SK-N-MC (cell line): ENCODE results near the gene ZSCAN22.

ENCODE experiments used
- EZH2 ChIP-seq: fragments of 200-600 bp; sonication (generic); IDR thresholded peaks from one replicate; pipeline ENCODE4 v1.6.1; 2017; ENCODE audit warnings: antibody characterized with exemption
- POLR2AphosphoS5 ChIP-seq: IDR thresholded peaks from 2 replicates; pipeline ENCODE4 v1.6.1; 2012; ENCODE audit warnings: mild to moderate bottlenecking, low read depth, low read length, borderline replicate concordance

DNA sequence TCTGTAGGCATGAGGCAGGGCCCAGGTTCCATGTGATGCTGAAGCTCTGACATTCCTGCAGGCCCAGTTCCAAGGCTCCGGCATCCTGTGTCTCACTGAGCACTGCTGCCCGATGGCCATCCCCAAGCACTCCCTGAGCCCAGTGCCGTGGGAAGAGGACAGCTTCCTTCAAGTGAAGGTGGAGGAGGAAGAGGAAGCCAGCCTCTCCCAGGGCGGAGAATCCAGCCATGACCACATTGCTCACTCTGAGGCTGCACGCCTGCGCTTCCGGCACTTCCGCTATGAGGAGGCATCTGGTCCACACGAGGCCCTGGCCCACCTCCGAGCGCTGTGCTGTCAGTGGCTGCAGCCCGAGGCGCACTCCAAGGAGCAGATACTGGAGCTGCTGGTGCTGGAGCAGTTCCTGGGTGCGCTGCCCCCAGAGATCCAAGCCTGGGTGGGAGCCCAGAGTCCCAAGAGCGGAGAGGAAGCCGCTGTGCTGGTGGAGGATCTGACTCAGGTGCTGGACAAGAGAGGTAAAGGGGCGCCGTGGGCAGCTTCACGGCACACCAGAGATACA lies 8.0 kb downstream of the ZSCAN22 start:
- TF ChIP-seq EZH2 (no peak), POLR2AphosphoS5 (no peak)
